NCI-H146 (cell line): ENCODE results near the gene SPRN.
"Not testable (repeated sequence)": the region's sequence is repeated elsewhere in the genome, so short reads cannot be mapped to it uniquely, and the experiment has no call there.

Experiments
- DNase-seq: peaks from one replicate; lab custom pipeline; 2025; lab: John Stamatoyannopoulos, UW

The SPRN gene

DNA sequence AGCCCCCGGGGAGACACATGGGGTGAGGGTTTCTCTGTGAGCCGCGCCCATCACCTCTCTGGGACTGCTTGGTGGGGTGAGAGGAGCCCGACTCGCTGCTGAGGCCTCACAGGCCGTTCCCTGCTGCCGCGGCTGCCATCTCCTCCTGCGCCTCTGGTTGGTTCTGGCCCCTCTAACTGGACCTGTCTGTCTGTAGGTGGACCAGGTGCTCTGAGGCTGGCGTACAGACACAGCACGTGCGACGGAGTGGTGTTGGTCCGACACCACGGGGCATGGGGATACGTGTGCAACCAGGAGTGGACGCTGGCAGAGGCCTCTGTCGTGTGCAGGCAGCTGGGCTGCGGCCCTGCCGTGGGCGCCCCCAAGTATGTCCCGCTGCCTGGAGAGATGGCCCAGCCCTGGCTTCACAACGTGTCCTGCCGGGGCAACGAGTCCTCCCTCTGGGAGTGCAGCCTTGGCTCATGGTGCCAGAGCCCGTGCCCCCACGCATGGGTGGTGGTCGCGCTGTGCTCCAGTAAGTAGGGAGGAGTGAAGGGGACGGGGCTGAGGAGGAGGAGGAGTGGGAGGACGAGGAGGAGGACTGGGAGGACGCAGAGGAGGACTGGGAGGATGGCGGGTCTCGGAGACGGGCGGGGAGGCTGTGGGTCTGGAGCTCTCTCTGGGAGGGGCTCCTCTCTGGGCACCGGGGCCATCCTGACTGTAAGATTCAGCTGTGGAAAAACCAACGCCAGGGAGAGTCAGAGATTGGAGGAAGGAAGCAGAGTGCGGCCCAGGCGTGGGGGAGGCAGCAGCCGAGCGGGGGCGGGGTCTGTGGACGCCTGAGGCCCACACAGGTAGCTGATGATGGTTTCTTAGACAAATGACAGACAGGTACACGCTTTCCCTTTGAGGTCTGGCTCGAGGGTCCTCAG, 31.9 kb upstream of the SPRN start:
- no peak for DNase-seq

DNA sequence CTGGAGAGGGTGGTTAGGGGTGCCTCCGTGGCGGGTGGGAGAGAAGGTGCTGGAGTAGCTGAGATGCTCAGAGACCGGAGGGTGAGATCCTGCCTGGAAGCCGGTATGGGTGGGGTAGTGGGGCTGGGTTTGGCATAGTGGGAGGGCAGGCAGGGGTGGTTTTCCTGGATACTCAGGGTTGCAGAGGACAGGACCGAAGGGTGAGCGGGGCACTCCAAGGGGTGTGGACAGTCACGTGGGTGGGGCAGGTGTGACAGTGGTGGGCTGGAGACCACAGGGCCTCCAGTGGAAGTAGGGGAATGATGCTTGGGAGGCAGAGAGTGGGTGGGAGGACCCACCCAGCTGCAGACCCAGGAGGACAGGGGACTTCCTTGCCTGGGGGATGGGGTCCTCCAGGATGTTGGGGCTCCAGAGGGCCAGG, 31.2 kb upstream of the SPRN start:
- no peak for DNase-seq

DNA sequence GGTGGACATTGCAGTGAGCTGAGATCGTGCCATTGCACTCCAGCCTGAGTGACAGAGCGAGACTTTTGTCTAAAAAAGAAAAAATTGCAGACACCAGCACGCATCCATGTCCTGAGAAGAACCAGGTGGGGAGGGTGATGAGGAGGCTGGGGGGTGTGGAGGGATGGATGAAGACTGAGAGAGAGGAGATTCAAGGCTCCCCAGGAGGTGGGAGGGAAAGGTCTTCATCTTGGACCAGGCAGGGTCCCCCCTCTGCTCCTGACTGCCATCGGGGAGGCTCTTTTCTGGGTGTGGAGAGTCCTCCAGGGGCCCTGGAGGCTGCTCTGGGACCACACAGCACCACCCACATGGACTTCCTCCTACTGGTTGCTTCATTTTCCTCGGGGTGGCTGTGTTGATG, 30.8 kb upstream of the SPRN start:
- DNase-seq = no peak

DNA sequence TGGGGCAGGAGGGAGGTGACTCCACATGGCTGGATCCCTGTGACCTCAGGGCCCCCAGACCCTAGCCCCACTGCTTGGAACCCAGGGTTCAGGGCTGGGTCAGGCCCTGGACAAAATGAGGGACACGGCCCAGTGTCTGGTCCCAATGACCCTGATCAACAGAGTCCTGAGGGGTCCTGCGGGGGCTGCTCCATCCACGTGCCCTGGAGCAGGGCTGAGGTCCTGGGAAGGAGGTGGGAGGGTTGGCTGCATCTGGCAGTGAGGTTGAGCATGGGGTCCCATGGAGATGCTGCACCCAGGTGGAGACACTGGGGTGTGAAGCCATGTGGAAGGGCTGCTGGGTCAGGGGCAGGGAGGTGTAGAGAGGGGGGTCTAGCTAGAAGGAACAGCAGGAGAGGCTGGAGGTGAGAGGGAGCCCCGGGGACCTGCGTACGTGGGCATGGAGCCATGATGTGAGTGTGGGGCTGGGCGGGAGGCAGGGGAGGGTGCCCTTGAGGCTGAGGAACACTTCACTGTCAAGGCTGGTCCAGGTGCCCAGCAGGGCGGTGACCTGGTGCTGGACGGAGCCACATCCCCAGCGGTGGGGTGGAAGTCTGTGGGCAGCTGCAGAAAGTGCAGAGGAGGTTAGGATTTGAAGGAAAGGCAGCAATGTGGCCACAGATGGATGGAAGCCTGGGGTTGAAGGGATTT, 29.9 kb upstream of the SPRN start:
- no peak for DNase-seq

DNA sequence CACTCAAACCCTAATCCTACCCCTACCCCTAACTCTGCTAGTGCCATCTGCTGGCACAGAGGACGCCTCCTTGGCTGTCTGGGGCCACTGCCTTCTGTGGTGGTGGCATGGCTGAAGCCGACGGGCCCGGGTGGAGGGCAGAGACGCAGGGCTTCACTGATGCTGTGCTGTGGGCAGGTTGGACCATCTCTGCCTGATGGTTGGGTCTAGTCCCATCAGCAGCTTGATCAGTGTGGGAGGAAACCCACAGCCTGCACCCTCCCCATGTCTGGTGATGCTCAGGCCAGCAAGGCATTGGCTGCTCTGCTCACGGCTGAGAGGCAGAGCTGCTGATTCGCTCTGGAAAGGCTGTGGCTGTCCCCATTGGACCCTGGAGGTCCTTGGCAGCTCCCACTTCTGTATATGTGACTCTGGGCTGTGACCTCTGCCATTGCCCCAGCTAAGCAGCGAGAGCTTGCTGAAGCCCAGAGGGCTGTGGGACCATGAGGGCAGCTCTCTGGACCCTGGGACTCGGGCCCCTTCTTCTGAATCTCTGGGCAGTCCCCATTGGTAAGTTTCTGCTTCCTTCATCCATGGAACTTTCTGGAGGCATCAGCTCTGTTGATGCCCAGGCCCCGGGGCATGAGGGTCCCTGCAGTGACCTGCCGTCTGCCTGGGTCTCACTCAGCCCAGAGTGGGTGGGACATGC, 29.2 kb upstream of the SPRN start, which contains the start of gene SCART1:
SCART1 (plus strand) TSS at position 430 of the 688 bp plus-strand sequence; CDS start at position 483, 53 bp downstream.
- peak; percentile 82 for DNase-seq

DNA sequence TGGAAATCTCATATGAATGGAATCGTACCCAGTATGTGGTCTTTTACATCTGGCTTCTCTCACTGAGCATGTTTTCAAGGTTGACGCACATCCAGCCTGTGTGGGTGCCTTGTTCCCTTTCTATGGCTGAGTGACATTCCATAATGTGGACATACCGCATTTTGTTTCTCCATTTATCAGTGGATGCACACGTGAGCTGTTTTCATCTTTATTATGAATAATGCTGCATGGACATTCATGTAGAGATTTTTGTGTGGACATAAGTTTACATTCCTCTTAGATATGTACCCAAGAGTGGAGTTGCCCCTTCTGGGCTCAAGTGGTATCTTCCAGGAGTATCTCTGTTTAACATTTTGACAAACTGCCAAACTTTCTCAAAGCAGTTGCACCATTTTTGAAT, 28.0 kb upstream of the SPRN start:
- no peak for DNase-seq

DNA sequence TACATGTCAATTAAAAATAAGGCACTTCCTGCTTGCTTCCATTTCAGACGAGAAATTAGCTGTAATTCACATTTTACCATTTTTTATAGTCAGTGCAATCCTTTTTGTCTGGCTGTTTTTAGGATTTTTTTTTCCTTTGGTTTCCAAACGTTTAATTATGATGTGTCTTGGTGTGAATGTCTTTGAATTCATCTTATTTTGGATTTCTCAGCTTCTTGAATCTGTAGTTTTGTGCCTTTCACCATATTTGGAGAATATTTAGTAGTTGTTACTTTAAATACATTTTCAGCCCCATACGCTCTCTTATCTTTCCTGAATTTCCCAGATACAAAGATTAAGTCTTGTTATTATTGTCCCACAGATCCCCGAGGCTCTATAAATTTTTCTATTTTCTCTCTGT, 26.9 kb upstream of the SPRN start:
- DNase-seq = no peak

DNA sequence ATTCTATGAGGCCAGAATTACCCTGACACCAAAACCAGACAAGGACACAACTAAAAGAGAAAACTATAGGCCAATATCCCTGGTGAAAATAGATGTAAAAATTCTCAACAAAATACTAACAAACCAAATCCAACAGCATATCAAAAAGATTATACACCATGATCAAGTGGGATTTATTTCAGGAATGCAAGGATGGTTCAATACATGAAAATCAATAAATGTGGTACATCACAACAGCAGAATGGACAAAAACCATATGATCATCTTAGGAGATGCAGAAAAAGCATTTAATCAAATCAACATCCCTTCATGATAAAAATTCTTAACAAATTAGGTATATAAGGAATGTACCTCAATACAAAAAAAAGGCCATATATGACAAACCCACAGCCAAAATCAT, 23.7 kb upstream of the SPRN start:
- no peak for DNase-seq

DNA sequence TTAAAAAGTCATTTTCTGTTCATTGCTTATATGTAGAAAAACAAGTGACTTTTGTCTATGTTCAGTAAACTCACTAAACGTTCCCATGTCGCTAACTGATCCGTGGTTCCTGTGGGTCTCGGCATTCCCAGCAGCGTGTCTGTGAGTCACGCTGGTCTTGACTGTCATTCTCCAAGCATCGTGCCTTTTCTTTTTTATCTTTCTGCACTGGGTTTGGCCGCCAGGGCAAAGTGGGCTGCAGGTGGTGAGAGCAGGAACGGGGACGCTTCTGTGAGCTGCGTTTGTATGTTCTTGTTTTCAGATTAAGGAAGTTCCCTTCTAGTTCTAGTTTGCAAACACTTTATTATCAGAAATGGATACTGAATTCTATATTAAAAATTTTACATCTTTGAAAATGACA, 22.6 kb upstream of the SPRN start:
- no peak for DNase-seq

DNA sequence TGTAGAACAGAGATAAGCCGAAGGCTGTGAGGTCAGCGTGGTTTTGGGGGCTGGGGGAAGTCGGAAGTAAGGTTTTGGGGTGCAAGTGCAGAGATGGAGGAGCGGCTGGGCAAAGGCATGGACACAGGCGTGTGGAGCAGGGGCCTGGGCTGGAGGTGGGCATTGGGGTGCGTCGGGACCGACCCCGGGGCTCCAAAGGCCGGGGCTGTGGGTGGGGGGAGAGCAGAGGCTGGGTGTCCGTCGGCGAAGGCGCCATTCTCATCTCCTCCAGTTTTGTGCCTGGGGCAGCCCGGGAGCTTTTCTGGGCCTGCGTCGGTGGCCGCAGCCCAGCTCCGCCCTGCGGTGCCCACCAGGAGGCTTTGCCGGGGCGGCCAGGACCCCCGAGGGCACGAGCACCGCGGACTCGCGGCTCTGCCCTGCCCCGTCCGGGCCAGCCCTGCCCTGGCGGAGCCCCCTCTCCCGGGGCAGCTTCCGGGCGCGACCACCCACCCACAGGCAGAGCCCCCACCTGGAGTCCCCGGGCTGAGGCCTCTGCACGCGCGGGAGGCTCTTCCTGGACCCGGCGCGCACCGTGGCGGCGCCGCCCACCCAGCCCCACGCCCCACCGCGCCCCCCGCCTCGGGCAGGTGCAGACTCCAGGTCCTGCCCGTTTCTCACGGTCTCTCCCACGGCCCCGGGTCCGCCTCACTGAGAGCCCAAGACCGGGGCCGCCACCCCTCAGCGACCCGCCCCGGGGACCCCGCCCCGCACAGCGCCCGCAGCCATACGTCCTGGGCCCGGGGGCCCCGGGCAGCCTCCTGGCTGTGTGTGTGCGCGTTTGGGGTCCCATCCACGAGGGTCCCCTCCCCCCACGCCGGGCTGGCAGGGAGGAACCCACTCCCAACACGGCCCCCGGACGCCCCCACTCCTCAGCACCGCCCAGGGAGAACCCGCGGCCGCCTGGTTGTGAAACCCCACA, 21.6 kb upstream of the SPRN start:
- DNase-seq = no peak

DNA sequence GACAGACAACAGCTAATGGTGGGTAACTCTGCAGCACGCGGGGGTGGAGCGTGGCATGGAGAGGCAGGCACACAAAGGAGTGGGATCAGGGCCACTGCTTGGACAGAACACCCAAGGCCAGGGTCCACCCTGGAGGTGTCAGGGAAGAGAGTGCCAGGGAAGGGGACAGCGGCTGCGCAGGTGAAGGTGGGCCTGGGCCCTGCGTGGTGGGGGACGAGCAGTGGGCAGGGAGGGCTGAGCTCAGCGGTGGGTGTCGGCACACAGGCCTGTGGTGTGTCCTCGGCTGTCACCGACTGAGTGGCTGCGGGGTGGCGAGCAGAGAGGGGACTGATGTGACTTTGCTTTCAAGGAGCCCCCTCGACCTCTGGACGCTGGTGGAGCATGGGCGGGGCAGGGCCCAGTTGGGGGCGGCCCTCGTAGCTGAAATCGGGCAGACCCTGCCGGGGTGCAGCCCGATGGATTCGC, 20.9 kb upstream of the SPRN start:
- DNase-seq = no peak

DNA sequence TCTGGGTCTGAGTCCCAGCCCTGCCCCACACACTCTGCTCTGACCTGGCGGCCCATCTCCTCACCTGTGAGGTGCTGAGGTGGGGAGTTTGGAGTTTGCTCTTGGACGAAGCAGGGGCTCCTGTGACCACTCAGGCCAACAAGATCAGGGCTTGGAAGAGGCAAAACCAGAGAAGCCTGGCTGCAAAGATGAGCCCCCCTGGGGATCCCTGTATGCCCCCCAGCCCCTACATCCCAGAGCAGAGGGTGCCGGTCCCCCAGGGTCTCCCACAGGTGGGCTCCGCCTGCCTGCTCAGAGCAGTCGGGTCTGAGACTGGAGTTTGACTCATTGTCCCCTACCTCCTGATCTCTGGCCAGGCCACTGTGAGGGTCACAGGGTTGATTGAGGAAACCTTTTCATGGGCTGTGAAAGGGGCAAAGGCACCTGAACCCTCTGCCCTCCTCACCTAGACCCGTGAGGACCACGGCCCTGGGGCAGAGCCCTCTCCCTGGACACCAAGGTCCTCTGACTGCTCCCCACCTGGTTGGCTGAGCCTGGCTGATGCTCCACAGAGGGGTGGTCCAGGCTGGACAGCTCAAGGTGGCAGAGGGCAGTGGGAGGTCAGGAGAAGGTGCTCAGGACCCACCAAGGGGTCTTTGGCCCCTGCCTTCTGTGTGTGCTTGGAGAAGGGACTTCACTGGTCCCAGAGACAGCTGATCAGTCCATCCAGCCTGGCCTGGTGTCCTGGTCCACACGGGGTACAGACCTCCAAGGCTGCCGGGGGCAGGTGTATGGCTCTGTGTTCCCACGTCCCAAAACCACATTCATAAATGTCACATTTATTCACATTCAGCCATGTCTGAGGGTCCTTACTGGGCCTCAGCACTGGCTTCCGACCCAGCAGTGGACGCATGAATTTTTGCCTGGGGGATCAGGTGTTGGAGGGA, 20.2 kb upstream of the SPRN start:
- no peak for DNase-seq

DNA sequence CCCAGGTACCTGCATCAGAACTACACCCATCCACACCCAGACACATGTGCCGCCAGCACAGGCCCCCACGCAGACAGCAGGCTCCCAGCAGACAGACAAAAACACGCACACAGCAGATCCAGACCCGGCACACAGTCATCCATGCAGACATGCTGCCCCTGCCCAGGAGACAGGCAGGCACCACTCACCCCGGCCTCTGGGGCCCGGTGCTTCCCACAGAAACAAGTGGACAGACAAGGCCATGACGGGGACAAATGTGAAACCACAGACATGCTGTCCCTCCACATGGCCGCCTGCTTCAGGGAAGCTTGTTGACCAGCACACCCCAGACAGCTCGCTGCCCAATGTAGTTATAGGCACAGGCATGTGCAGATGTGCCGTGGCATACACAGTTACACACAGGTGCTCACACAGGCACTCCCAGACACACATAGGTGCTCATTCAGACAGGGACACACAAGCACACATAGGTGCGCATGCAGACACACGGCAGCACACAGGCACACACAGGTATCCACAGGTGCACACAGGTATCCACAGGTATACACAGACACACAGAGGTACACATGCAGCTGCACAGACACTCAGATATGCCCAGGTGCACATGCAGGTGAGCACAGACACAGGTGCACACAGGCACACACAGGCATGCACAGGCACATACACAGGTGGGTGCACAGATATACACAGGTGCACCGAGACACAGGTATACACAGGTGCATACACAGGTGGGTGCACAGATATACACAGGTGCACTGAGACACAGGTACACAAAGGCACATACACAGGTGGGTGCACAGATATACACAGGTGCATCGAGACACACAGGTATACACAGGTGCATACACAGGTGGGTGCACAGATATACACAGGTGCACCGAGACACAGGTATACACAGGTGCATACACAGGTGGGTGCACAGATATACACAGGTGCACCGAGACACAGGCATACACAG, 18.8 kb upstream of the SPRN start:
- no peak for DNase-seq

DNA sequence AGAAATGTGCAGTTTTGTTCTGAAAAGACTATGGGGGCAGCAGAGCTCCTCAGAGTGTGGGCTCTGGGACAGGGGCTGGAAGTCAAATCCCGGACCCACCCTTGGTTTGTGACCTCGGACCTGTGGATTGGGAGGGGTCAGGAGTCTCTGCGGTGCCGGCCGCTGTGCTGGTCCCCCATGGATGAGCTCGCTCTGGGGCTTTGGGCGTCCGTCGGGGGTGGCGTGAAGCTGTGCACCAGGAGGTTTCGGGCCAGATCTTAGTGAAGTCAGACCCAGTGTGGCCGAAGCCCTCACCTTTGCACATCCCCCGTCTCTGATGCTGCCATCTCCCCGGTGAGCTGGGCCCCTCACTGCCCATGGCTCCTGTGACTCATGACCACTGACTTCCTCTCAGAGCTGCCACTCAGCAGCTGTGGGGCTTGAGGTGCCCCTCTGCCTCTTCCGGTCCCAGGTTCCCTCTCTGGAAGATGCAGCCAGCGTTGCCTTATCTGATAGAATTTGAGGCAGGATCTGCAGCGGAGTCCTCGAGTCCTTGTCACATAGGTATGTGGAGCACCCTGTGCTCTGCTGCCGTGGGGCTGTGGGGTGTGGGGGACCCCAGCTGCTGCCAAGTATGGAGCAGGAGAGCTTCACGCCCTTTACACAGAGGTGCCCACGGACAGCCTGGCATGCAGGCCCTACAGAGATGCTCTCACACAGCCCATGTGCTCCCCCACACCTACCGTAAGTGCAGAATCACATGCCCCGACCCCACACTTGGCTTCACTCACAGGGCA, 18.0 kb upstream of the SPRN start:
- no peak for DNase-seq

DNA sequence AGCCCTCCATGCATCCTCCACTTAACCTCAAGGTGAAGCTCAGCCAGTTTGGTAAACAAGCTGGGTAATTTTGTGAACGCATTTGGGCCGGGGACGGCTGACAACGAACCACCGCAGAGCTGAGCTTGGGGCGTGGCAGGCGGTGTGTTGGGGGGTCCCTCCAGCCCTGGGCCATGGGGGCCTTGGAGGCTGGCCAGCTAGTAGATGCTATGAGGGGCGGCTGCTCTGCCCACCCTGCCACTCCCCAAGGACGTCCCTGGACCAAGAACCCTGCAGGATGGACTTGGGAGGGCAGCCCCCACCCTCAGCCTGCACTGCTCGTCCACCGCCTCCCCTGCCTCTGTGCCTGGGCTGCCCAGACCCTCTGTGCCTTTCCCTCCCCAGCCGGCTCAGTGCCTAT, 17.4 kb upstream of the SPRN start:
- no peak for DNase-seq

DNA sequence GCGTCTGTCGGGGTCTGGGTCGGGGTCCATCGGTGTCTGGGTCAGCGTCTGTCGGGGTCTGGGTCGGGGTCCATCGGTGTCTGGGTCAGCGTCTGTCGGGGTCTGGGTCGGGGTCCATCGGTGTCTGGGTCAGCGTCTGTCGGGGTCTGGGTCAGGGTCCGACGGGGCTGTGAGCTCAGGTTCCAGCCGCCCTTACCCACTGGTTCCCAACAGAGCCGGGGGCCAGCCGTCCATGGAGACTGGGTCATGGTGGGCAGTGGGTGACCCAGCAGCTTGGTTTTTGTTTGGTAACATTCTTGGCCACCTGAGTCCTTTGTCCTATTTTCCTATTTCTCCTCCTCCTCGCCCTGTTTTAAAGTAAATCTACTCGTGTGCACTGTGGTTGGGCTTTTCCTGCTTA, 16.9 kb upstream of the SPRN start:
- not testable (repeated sequence) for DNase-seq

DNA sequence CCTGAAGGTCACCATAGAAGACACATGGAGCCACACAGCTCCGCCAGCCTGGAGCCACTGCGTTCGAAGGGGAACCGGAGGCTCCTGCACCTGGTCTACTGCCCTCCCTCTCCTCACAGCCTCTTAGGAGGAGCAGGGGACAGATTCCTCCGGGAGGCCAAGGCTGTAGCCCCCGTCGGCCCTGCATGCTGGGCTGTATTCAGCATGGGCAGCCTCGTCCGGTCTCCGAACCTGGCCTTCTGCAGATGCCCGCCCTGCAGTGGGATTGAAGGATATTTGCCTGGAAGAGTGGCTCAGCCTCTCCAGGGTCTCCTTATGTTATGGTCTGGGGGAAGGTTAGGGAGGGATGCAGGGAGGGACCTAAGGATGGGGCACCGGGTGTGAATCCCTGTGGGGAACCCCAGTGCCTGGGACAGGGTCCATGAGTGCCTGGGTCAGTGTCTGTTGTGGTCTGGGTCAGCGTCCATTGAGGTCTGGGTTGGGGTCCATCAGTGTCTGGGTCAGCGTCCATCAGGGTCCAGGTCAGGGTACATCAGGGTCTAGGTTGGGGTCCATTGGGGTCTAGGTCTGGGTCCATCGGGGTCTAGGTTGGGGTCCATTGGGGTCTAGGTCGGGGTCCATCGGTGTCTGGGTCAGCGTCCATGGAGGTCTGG, 16.3 kb upstream of the SPRN start:
- DNase-seq = no peak
